HT1080 (cell line): ENCODE results near the gene SIRT5. TPM values are rescaled to one million over a fixed set of nuclear protein-coding genes. Genes with fewer than 3 reads are reported as not detected.

ENCODE experiments used
- DNase-seq: peaks from one replicate; pipeline ENCODE4 v3.0.0-alpha.2; 2015; ENCODE audit warnings: low read depth
- total RNA-seq: library from RNA; depleted of rRNA; stranded (reverse); fragments of >200 nt; shearing (Covaris generic); gene quantifications from 2 replicates; pipeline ENCODE4 v1.2.3, GENCODE V29; 2014; rRNA removed

SIRT5 gene
- total RNA-seq, 1 experiment from 2014 or later: 9.0 TPM

DNA sequence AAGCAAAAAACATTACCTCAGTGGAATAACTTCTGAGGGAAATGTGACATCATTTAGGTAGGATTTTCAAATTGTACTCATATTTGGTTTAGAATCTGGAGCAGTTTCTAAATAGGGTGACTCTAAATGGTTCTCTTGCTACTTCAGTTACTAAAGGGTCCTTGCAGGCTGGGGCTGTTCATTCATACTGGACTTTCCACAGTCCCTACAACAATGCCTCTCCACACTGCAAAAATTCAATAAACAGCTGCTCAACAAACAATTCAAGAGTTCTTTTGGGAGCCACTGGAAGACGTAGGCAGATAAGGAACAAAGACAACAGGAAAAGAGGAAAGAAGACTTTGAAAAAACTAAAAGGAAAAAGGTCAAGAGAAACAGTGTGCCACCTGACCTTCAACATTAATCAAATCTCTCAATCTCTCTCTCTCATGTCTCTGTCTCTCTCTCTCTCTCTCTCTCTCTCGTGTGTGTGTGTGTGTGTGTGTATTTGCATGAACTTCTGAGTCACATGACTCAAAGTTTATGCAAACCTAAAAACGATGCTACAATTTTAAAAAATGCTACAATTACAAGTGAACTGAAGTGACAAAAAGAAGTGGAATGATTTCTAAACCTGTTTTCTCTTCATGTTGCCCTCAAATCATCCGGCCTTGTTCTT lies 55.2 kb downstream of the SIRT5 start:
- no peak for DNase-seq

DNA sequence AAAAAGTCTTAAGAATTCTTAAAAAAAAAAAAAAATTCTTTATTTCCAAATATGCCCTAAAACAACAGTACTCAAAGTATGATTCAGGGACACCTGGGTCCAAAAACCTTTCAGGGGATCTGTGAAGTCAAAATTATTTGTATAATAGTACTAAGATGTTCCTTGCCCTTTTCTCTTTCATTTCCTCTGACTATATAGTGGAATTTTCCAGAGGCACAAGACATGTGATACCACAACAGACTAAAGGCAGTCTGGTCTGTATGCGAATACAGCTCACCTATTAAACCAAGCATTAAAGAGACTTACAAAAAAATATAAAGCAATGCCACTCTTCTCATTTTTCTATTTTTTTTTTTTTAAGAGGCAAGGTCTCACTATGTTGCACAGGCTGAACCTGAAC lies 56.1 kb downstream of the SIRT5 start:
- DNase-seq: no peak

DNA sequence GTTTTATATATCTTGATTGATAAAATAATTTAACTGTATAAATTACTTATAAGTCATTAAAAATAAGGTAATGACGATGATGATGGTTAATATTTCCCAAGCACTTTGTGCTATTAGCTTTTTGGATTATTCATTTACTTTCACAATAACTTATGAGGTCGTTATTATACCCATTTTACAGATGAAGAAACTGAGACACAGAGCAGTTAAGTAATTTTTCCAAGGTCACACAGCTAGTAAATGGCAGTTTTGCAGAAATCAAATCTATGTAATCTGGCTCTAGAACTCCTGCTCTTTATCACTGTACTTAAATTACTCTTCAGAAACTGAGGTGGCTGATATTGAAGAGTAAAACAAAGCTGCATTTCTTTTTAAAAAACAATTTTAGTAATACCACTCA lies 58.9 kb downstream of the SIRT5 start:
- DNase-seq: no peak

DNA sequence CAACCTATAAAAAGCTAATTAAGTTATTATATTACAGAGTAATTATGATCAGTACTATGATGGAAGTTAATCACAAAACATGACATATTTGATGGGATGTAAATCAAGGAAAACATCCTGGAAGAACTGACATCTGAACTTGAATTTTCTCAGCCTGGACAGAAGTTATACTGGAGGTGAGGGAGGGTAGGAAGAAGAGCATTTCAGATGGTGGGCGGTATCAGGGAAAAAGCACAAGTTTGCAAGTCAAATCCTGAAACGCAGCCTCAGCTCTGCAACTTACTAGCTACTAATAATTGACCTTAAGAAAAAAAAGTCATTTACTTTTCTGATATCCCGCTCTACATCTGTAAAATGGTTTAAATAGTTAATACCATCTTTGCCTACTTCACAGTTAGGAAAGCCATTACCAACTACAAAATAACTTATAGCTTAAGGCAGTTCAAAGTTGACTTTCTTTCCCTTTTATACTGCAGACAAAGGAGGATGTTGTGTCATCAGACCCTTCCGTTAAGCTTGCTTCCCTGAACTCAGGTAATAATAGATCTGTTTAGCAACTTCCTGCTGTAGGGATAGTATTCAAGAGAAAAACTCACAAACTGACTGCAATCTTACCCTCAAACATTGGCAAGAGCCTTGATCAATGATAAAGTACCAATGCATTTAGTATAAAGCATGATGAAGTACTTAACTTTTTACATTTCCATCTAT lies 61.7 kb downstream of the SIRT5 start:
- no peak for DNase-seq

DNA sequence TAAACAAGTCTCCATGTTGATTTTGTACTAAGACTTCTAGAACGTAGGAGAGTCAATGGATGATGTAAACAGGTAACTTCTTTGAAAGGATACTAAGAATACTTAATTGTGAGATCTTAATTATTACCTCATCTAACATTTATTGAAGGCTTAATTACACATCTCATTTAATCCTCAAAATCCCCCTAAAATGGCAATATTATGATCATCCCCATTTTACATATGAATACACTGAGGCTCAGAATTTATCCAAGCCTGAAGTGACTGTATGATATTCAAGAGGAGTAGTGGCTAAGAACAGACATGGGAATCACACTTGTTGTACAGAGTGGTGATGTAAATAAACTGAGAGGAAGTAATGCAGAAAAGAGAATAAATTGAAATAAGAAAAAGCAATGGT lies 63.6 kb downstream of the SIRT5 start:
- no peak for DNase-seq

DNA sequence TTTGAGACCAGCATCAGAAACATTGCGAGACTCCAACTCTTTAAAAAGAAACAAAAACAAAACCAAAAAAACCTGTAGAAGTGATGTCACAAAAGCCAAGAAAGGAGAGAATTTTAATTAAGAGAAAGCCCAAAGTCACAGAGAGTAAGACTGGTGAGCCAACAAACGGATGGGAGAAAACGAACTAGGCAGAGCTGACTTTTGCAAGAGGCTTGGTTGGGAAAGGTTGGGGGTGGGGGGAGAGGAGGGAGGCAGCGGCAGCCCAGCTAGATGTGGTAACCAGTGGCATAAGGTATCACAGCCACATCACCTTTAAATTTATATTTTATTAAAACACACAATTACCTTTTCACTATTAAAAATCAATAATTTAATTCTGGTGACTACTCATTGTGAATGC lies 64.2 kb downstream of the SIRT5 start:
- DNase-seq: no peak

DNA sequence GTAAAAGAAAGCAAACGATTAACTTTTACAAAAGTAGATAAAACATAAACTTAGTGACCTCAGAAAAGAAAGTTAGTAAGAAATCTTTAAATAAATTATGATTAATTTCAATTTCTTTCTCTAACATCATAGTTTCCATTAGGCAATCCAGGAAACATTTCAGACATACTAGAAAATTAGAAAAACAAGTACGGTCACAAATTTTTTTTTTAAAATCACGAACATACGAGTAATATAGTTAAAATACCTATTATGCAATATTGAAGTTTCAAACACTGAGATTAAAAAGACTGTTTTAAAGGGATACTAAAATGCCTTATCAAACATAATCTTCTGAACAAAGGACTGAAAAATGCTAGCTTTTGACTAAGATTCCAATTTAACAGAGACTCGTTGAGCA lies 66.9 kb downstream of the SIRT5 start:
- no peak for DNase-seq

DNA sequence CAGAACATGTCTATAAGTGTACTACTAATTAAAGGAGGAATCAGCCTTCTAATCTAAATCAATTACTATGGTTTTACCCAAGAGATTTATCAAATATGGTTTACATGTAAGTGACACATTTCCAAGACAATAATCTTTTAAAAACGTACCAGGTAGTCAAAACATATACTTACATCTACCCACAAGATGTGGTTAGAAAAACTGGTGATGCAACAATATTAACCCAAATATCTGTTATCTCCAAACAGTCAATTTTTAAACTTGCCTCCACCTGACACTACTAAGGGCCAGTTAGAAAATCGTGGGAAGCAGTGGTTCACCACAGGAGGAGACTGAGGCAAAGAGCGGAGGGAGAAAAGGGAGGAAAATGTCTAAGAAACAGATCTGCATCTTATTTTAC lies 68.7 kb downstream of the SIRT5 start:
- DNase-seq: no peak

DNA sequence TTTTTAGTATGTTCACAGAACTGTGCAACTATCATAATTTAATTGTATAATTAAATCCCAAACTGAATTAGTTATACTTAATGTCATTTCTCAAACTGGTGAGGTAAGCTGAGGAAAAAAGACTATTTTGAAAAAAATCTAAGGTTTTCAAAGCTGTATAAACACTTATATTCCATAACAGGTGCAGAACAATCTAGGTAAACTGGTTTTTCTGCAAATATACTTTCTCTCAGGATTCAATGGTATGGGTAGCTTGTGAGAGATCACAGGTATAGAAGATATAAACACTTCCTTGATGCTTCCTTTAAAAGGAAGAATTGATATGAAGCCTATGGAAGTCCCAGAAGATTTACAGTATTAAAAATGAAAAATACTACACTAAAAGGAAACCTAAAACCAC lies 74.4 kb downstream of the SIRT5 start:
- DNase-seq: no peak

DNA sequence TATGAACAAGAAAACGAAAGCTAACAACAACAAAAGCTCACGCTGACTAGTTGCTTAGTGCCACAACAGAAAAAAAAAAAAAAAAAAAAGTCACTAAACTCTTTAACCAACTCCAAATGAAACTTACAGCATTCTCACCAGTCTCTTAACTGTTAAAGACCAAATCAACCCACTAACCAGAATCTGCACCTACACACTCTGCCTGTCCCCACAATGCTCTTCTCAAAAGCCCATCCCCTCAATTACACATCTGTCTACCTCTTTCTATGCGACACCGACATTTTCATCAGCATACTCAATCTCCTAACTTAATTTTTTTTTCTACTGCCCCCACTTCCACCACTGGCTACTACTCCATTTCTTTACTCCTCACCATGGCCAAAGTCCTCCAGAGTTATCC lies 75.0 kb downstream of the SIRT5 start:
- DNase-seq: no peak

DNA sequence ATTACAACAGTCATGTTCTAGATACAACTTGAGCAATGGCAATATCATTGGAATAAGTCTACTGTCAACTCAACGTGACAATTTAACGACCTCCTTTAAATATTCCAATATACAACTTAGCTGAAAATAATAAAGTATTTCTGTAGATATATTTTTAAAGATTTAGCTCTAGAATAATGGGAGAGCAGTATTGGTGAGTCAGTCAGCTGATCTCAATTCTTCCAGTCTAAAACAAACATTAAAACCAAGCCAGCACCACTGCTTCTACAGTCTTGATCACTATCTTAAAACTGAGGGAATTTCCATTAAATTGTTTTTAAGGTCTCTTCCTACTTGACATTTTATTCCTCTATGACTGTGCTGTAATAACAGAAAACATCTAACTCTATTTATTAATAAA lies 78.9 kb downstream of the SIRT5 start:
- no peak for DNase-seq

DNA sequence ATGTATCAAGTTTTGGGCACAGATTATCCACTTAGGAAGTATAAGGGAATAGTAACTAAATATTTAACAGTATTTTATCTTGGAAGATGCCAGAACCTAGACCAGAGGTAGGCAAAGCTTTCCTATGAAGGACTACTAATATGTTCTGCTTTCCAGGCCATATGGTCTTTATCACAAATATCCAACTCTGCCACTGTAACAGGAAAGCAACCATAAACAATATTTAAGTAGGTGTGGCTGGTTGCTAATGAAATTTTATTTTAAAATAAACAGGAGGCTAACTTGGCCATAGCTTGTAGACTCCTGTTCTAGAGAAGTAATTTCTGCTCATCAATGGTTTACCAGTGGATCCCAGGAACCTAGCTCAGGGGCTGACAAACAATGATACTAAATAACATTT lies 80.1 kb downstream of the SIRT5 start:
- no peak for DNase-seq

DNA sequence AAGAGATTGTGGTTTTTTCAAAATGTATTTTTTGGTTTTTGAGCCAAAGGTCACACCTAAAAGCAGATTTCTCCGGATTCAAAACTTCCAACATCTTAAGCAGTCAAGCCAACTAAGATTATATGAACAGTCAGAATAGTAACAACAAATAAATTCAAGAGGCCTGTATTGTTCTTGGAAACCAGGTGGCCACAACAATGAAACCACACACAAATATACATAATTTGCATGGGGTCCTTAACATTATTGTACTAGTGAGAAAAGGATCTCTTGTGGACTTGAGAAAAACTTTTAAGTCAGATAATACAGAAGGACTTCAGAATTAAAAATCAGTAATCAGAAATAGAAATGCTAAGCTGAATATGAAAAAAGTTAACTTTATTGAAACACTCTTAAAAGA lies 81.3 kb downstream of the SIRT5 start:
- no peak for DNase-seq

DNA sequence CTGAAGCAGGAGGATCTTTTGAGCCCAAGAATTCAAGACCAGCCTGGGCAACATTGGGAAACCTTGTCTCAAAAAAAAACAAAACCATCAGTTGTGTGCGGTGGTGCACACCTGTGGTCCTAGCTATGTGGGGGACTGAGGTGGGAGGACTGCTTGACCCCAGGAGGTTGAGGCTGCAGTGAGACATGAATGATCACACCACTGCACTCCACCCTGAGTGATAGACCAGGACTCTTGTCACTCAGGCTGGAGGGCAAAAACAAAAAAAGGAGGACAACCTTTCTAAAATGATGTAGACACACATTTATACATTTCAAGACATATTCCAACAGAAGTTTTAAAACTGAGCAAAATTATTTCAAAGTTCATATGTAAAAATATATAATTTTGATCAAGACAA lies 85.9 kb downstream of the SIRT5 start:
- DNase-seq: no peak

DNA sequence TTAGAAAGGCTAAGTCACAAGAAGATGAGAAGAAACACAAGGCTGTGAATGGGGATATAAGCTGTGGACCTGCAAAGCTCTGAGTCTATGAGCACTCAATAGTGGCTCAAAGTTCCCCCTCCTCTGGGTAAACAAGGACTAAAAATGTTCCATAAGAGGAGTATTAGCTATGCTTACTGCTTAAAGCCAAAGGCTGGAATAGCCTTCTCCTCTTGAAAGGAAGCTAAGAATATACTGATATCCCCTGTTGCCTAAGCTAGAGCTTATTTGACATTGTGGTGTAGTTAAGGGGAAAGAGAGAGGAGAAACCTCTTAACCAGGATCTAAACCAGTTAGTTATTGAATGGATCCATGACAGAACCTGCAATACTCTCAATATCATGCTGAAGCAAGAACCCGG lies 86.5 kb downstream of the SIRT5 start:
- no peak for DNase-seq

DNA sequence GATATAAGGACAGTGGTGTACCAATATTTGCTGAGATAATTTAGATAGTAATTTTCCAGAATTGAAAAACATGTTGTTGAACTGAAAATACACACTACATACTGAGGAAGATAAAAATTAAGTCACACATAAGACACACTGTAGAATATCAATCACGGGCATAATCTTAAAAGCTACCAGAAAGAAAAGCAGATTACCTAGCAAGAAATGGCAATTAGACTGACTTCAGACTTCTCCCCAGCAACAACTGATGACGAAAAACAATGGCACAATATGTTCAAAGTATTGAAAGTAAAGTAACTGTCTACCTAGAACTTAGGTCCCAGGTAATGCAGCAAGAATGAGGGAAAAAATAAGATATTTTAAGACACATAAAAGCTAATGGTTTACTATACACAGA lies 87.2 kb downstream of the SIRT5 start:
- no peak for DNase-seq

DNA sequence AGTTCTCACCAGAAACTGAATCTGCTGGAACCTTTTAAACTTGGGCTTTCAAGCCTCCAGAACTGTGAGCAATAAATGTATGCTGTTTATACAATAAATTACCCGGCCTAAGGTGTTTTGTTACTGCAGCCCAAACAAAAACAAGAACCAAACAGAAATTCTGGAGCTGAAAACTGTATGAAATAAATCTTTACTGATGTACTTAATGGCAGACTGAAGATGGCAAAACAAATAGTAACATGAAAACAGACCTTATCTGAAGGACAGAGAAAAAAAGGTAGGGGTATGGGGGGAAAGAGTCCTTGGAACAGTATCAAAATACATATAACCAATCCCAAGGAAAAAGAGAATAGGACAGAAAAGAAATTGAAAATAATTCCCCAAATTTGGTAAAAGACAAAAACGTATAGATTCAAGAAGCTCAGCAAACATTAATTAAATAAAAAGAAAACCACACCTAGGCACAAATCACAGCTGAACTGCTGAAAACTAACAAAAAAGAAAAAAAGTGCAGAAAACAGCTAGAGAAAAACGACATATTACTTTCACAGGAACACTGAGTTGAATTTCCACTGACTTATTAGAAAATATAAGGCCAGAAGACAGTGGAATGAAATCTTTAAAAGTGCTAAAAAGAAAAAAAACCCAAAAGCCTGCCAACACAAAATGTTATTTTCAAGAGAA lies 88.4 kb downstream of the SIRT5 start:
- no peak for DNase-seq

DNA sequence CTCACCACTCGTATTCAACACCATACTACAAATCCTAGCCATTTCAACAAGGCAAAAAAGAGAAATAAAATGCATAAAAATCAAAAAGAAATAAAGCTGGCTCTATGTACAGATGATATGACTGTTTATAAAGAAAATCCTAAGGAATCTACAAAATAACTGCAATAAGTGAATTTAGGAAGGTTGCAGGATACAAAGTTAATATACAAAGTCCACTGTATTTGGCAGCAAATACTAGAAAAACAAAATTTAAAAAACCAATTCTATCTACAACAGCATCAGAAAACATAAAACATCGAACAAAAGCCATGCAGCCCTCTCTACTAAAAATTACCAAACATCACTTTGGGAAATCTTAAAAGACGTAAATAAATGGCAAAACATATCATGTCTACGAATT lies 89.6 kb downstream of the SIRT5 start:
- DNase-seq: no peak

Other genes starting within 250 kb of the SIRT5 start
- 19.2 and 22.6 TPM in 2 replicates for gene TBC1D7, start 246.1 kb upstream of the SIRT5 start, total RNA-seq
- gene GFOD1, start 87.0 kb upstream of the SIRT5 start, total RNA-seq: 4.7 and 6.6 TPM in 2 replicates
- gene NOL7, start 40.7 kb downstream of the SIRT5 start, total RNA-seq: 108 and 117 TPM in 2 replicates
- 10.6 and 15.7 TPM in 2 replicates for gene RANBP9, start 137.2 kb downstream of the SIRT5 start, total RNA-seq
- gene MCUR1, start 240.0 kb downstream of the SIRT5 start, total RNA-seq: 21.1 and 28.3 TPM in 2 replicates